Nephron progenitor cell (in vitro differentiated cells): ENCODE measurements around the gene ANO1.
A peak's percentile ranks its signal among the peaks of the same experiment; 100 is the strongest.

ENCODE experiments used
- DNase-seq: peaks from one replicate; pipeline ENCODE4 v3.0.0; 2021
- H3K27ac Mint-ChIP-seq: 2 replicates; pipeline ENCODE4 v1.8.0; 2021; ENCODE audit warnings: mild to moderate bottlenecking, moderate library complexity, mixed read lengths
- H3K27me3 Mint-ChIP-seq: 2 replicates; pipeline ENCODE4 v1.8.0; 2021; ENCODE audit warnings: mild to moderate bottlenecking, low read depth, mixed read lengths; ENCODE audit not compliant: poor library complexity
- H3K36me3 Mint-ChIP-seq: 2 replicates; pipeline ENCODE4 v1.8.0; 2021; ENCODE audit warnings: low read depth, mixed read lengths
- H3K4me1 Mint-ChIP-seq: 2 replicates; pipeline ENCODE4 v1.8.0; 2021; ENCODE audit warnings: mixed read lengths
- H3K4me3 Mint-ChIP-seq: 2 replicates; pipeline ENCODE4 v1.8.0; 2021; ENCODE audit warnings: mild to moderate bottlenecking, moderate library complexity, mixed read lengths
- H3K9me3 Mint-ChIP-seq: 2 replicates; pipeline ENCODE4 v1.8.0; 2021; ENCODE audit warnings: mild to moderate bottlenecking, moderate library complexity, mixed read lengths
- CTCF ChIP-seq: fragments of 200-600 bp; sonication (generic); IDR thresholded peaks from 2 replicates; pipeline ENCODE4 v1.5.0; 2021; ENCODE audit warnings: antibody characterized with exemption

The ANO1 gene

GRCh38 chr11:70090961-70091381, 12.9 kb downstream of the ANO1 start:
- no peak for TF ChIP-seq CTCF
- no peak for DNase-seq
- Mint-ChIP-seq H3K4me3 (no peak overlapping the region), H3K36me3 (no peaks in the 10 kb centered on the region), H3K4me1 (peaks cover 57% of the 10 kb centered on the region), H3K27me3 (peaks cover 52% of the 10 kb centered on the region), H3K27ac (no peak overlapping the region), H3K9me3 (peaks cover 6% of the 10 kb centered on the region)

DNA sequence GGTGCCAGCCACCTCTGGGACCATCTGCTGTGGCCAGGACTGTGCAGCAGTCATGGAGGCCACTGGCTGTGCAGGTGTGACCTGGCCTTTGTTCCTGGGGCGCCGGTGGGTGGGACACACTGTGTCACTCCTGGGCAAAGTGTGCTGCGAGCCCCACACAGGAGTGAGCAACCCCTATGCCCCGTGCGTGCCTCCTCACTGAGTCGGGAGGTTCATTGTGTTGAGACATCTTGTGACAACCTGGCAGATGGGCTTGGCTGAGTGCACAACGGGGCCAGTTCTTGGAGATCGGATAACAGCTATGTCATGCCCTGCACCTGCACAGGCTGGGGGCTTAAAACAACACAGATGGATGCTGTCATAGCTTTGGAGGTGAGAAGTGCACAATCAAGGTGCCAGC, 13.5 kb downstream of the ANO1 start:
- Mint-ChIP-seq H3K4me3 (no peak overlapping the region), H3K36me3 (no peaks in the 10 kb centered on the region), H3K27ac (no peak overlapping the region), H3K9me3 (peaks cover 10% of the 10 kb centered on the region), H3K27me3 (peaks cover 48% of the 10 kb centered on the region), H3K4me1 (peaks cover 57% of the 10 kb centered on the region)
- no peak for DNase-seq
- no peak for TF ChIP-seq CTCF

- H3K9me3 Mint-ChIP-seq = peaks cover 10% of the 10 kb centered on the region
- H3K4me3 Mint-ChIP-seq = no peak overlapping the region
- H3K27me3 Mint-ChIP-seq = peaks cover 47% of the 10 kb centered on the region
- no peak for TF ChIP-seq CTCF
- H3K27ac Mint-ChIP-seq = peak overlapping the region; percentile 69
- no peak for DNase-seq
- peaks cover 57% of the 10 kb centered on the region for H3K4me1 Mint-ChIP-seq
- H3K36me3 Mint-ChIP-seq = no peaks in the 10 kb centered on the region
Observed at GRCh38 chr11:70092959-70093715, 15.0 kb downstream of the ANO1 start.

GRCh38 chr11:70095541-70096252, 17.6 kb downstream of the ANO1 start:
- Mint-ChIP-seq H3K9me3 (peaks cover 10% of the 10 kb centered on the region), H3K27ac (peak overlapping the region; percentile 29), H3K4me1 (peaks cover 57% of the 10 kb centered on the region), H3K36me3 (no peaks in the 10 kb centered on the region), H3K27me3 (peaks cover 31% of the 10 kb centered on the region), H3K4me3 (no peak overlapping the region)
- DNase-seq = no peak
- TF ChIP-seq CTCF = no peak

DNA sequence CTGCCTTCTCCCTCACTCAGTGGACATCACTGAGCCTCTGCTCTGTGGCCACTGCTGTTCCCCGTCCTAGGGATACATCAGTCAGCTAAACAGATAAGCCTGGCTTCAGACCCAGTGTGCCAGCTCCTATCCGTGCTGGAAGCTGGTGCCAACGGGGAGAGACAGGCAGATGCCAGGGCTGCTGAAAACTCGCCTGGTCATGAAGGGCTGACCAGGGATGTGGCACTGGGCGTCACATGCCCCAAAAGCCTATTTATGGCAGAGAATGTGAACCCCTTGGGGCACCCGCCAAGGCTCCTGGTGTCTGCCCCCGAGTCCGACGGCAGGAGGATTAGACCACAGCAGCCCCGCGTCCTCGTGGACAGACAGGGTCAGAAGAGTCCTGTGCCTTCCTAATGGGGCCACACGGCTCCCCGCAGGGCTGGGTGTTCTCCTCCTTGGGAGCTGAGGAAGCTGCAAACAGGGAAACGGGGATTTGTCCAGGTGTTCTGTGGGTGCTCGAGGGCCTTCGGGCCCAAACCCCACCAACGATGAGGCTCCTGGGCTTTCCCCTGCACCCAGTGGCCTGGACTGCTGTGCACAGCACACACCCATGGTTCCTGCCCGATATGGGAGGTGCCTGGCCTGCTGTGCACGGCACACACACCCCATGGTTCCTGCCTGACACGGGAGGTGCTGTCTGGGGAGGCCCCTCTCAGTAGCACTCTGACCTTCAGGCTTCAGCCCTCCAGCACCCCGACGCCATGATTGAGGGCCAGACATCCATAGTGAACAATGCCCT, 19.9 kb downstream of the ANO1 start:
- Mint-ChIP-seq H3K4me3 (no peak overlapping the region), H3K36me3 (no peaks in the 10 kb centered on the region), H3K4me1 (peaks cover 48% of the 10 kb centered on the region), H3K27ac (no peak overlapping the region), H3K9me3 (peaks cover 10% of the 10 kb centered on the region), H3K27me3 (peaks cover 24% of the 10 kb centered on the region)
- no peak for TF ChIP-seq CTCF
- DNase-seq = no peak
